GM21367 (cell line): Measurements from ENCODE around the gene FUBP1.
A peak's percentile ranks its signal among the peaks of the same experiment; 100 is the strongest.
"Not testable (repeated sequence)": the region's sequence is repeated elsewhere in the genome, so short reads cannot be mapped to it uniquely, and the experiment has no call there.

ENCODE experiments used
- ATAC-seq: cut with Tn5 transposase; IDR thresholded peaks from one replicate; pipeline ENCODE4 v1.9.1; 2021; ENCODE audit not compliant: unreplicated experiment

FUBP1 gene

DNA sequence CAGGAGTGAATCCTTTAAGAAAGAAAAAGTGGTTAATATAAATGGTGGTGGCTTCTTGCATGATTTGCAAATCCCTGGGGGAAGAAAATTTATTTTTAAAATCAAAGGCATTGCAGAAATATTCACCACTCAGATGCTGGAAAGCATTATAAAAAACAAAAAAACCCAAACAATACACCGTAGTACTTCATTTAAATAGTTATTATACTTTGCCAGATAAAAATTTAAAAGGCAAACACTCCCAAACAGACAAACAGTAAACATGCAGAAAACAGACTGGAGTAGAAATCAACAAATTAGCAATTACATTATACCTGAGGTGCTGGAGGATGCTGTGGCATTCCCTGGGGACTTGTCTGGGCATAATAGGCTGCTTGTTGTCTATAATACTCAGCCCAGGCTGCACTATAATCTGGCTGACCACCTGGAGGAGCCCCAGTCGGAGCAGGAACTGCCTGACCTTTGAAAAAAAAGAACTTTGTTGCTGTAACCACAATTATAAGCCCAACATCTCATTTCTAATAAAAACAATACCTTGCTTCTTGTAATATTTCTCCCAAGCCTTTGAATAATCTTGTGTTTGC lies 29.9 kb downstream of the FUBP1 start:
- ATAC-seq, result peak; percentile 46

GRCh38 chr1:77945345-77945744 lies 33.5 kb downstream of the FUBP1 start:
- ATAC-seq, result no peak

GRCh38 chr1:77942400-77943140 lies 36.3 kb downstream of the FUBP1 start:
- ATAC-seq, result no peak

GRCh38 chr1:77940921-77941570 lies 37.8 kb downstream of the FUBP1 start:
- no peak for ATAC-seq

- ATAC-seq, result no peak
Measured at GRCh38 chr1:77938651-77939050, 40.2 kb downstream of the FUBP1 start.

DNA sequence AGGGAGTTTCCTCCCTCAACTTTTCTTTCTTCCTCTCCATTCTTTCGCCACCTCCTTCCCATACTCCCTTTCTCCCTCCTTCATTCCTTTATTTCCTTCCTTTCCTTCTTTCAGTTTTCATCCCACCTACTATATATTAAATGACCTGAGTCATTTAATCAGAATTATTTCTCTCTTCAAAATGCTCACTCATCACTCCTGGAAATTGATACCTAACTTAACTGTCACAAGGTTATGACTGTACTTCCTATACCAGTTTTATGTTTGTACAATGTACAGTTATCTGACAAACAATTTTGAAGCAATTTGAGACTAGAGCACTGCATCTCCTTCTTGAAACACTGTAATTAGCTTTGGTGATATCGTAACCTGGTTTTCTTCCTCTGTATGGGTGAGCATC lies 49.1 kb downstream of the FUBP1 start:
- no peak for ATAC-seq

GRCh38 chr1:77927414-77927813 lies 51.5 kb downstream of the FUBP1 start:
- no peak for ATAC-seq

DNA sequence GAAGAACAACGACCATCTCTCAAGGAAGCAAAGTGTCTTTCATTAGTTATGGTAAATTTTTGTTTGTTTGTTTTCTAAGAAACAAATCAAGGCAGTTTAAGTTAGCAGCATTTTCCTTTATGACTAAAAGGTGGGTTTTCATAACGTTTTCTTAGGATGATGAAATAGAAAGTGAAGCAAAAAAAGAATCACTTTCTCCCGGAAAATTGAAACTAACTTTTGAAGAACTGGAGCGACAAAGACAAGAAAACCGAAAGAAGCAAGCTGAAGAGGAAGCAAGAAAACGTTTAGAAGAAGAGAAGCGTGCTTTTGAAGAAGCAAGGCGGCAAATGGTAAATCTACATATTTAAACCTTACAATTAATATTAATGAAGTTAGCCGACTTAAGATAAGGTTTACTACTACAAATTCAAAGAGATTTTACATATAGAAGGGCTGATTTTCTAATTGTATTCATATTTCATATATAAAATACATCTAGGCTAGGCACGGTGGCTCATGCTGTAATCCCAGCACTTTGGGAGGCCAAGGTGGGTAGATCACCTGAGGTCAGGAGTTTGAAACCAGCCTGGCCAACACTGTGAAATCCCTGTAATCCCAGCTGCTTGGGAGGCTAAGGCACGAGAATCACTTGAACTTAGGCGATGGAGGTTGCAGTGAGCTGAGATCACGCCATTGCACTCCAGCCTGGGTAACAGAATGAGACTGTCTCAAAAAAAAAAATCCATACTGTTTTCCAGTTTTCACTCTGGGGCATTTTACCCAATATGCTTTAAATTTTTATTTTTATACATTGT lies 52.1 kb downstream of the FUBP1 start:
- ATAC-seq, result peak; percentile 65

DNA sequence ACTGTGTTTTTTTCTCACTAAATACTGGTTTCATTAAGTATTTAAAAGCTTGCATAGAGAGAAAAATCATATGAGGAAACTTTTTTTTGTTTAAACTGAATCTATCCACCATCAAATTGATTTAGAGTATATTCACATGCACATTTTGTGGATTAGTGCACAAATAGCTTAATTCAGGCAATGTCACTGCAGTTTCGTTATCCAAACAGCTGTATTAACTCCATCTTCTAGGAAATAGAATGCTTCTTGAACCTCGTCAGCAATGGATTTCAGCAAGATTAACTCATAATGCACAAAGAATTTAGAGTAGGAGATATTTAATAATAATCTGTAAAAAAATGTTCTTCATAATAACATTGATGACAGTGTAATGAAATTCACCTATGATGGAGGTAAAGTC lies 52.9 kb downstream of the FUBP1 start:
- ATAC-seq, result no peak

GRCh38 chr1:77925518-77925917 lies 53.4 kb downstream of the FUBP1 start:
- no peak for ATAC-seq

GRCh38 chr1:77918918-77919317 lies 60.0 kb downstream of the FUBP1 start:
- not testable (repeated sequence) for ATAC-seq

- ATAC-seq, result no peak
Measured at GRCh38 chr1:77910116-77910515, 68.8 kb downstream of the FUBP1 start.

DNA sequence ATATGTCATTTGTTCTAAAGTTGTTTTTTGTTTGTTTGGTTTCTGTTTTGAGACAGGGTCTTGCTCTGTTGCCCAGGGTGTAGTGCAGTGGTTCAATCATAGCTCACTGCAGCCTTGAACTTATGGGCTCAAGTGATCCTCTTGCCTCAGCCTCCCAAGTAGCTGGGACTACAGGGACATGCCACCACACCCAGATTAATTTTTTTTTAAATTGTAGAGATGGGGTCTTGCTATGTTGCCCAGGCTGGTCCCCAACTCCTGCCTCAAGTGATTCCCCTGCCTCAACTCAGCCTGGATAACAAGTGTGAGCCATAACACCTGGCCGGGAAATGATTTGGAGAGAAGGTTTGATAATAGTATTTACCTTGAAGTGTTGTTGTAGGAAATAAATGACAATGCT lies 72.2 kb downstream of the FUBP1 start:
- no peak for ATAC-seq

- no peak for ATAC-seq
Measured at GRCh38 chr1:77906019-77906545, 72.8 kb downstream of the FUBP1 start.

- no peak for ATAC-seq
Measured at GRCh38 chr1:77905603-77906002, 73.3 kb downstream of the FUBP1 start.

DNA sequence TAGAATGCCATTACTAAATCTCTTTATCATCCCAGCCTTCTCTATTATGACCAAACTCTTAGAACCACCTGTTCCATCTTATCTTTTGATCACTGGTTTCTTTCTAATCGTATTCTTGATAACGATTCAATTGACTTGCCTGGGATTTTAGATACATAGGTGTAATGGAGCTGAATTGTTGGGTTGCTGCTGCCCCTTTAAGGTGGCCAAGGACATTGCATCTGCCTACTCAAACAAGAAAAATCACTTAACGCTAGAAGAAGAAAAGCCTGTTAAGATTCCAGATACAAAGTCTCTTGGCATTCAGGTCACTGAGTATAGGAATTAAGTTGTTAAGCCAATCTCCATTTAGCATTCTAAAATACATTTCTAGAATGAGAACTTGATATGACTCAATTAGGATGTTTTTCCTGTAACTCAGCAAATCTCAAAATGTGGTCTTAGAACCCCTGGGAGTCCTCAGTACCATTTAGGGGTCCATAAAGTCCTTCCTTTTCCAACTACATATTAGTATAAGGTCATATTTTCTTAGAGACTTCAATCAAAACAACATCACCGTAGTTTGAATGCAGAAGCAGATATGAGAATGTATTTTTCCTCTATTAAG lies 78.1 kb downstream of the FUBP1 start:
- ATAC-seq, result peak; percentile 70

- ATAC-seq, result no peak
Measured at GRCh38 chr1:77899647-77900320, 79.1 kb downstream of the FUBP1 start.
